SK-N-SH treated with all-trans-retinoic acid at 6 μM for 48 hours (cell line): ENCODE data around the gene C1R.

Experiments used
- ARNTL ChIP-seq: fragments of 450-650 bp; formaldehyde crosslinking; IDR thresholded peaks from 2 replicates; pipeline ENCODE4 v1.5.0; 2020; ENCODE audit warnings: low read depth, mild to moderate bottlenecking, moderate library complexity, borderline replicate concordance
- GLIS3 ChIP-seq: fragments of 250-450 bp; sonication (Bioruptor Pico); IDR thresholded peaks from 2 replicates; pipeline ENCODE4 v1.5.0; 2020; ENCODE audit warnings: mild to moderate bottlenecking, moderate library complexity
- ZFP30 ChIP-seq: fragments of 450-650 bp; formaldehyde crosslinking; IDR thresholded peaks from 2 replicates; pipeline ENCODE4 v1.5.0; 2022; ENCODE audit warnings: mild to moderate bottlenecking, moderate library complexity
- TF ChIP-seq, protein P1 (sequence below): fragments of 250-450 bp; sonication (Bioruptor Pico); IDR thresholded peaks from 2 replicates; pipeline ENCODE4 v1.8.0; 2020; ENCODE audit warnings: mild to moderate bottlenecking, moderate library complexity, borderline replicate concordance

DNA sequence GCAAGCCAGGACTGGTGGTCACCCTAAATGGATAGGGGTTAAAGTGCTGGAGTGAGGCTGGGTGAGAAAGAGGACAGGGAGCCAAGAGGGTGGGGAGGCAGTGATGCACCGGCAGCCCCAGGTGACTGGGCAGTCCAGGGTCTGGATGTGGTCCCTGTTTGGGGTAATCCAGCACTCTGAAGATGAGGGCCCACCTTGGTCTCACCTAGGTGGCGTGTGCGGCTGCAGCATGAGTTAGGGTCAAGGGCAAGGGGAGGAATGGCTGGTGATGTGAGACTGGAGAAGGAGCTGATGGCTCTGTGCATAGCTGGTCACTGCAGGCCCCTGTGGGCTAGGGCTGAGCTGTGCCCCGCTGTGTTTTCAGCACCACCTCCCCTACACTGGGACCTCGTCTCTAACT lies 18.4 kb upstream of the C1R start:
- TF ChIP-seq GLIS3 (CRISPR knock-in tag) (no peak), ARNTL (CRISPR knock-in tag) (no peak), ZFP30 (CRISPR knock-in tag) (no peak)
- TF ChIP-seq, protein P1, sequence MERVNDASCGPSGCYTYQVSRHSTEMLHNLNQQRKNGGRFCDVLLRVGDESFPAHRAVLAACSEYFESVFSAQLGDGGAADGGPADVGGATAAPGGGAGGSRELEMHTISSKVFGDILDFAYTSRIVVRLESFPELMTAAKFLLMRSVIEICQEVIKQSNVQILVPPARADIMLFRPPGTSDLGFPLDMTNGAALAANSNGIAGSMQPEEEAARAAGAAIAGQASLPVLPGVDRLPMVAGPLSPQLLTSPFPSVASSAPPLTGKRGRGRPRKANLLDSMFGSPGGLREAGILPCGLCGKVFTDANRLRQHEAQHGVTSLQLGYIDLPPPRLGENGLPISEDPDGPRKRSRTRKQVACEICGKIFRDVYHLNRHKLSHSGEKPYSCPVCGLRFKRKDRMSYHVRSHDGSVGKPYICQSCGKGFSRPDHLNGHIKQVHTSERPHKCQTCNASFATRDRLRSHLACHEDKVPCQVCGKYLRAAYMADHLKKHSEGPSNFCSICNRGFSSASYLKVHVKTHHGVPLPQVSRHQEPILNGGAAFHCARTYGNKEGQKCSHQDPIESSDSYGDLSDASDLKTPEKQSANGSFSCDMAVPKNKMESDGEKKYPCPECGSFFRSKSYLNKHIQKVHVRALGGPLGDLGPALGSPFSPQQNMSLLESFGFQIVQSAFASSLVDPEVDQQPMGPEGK (CRISPR knock-in tag): no peak
